Epithelial cell of esophagus (primary cell): ENCODE data around the gene ZRANB3.

Experiments used
- DNase-seq: peaks from one replicate; pipeline ENCODE4 v3.0.0; 2010; ENCODE audit warnings: low read depth
- H3K4me3 ChIP-seq: 2 replicates; pipeline ENCODE4 v1.5.1; 2011; ENCODE audit warnings: mild to moderate bottlenecking, low read length, control low read depth
- TF ChIP-seq, protein P1 (sequence below): IDR thresholded peaks from 2 replicates; pipeline ENCODE4 v1.5.1; 2011; ENCODE audit warnings: low read depth, mild to moderate bottlenecking, low read length, control low read depth, inconsistent platforms; ENCODE audit not compliant: insufficient read depth; ENCODE audit errors: missing control alignments

Gene ZRANB3

DNA sequence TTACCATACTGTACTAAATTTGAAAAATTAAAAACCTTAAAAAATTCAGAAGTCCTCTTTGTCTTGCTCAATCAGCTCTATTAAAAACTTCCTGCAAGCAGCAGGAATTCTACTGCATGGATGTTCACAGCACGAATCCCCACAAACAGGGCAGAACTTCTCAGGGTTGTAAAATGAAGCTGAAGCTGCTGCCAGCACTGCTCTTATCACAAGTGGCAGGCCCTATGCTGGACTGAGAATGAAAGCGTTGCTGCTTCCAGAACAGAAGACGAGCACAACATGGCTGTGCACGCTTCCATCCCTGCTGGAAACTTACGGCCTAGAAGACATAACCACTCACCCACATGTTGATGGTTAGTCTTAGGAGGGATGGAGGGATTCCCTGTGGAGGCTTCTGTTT lies 345.0 kb downstream of the ZRANB3 start:
- DNase-seq, result no peak
- TF ChIP-seq, protein P1, sequence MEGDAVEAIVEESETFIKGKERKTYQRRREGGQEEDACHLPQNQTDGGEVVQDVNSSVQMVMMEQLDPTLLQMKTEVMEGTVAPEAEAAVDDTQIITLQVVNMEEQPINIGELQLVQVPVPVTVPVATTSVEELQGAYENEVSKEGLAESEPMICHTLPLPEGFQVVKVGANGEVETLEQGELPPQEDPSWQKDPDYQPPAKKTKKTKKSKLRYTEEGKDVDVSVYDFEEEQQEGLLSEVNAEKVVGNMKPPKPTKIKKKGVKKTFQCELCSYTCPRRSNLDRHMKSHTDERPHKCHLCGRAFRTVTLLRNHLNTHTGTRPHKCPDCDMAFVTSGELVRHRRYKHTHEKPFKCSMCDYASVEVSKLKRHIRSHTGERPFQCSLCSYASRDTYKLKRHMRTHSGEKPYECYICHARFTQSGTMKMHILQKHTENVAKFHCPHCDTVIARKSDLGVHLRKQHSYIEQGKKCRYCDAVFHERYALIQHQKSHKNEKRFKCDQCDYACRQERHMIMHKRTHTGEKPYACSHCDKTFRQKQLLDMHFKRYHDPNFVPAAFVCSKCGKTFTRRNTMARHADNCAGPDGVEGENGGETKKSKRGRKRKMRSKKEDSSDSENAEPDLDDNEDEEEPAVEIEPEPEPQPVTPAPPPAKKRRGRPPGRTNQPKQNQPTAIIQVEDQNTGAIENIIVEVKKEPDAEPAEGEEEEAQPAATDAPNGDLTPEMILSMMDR, result no peak
- no peak overlapping the region for H3K4me3 ChIP-seq

DNA sequence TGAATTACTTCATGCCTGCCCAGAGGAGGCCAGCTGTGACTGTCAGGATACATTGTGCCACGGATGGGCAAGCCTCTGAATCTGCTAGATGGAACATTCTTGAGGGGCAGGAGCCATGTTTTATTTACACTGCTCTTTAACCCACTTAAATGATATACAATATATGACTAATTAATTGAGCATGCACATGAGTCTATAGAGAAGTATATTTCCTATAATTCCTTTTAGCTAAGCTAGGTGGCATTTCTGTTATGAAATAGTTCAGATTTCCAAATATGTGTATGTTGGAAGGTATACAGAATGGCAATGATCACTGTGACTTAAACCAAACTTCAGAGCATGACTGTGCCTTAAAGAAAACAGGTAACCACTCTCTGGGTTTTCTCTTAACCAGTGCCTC lies 347.2 kb downstream of the ZRANB3 start:
- H3K4me3 ChIP-seq, result no peak overlapping the region
- TF ChIP-seq, protein P1, result no peak
- DNase-seq, result peak; percentile 52

DNA sequence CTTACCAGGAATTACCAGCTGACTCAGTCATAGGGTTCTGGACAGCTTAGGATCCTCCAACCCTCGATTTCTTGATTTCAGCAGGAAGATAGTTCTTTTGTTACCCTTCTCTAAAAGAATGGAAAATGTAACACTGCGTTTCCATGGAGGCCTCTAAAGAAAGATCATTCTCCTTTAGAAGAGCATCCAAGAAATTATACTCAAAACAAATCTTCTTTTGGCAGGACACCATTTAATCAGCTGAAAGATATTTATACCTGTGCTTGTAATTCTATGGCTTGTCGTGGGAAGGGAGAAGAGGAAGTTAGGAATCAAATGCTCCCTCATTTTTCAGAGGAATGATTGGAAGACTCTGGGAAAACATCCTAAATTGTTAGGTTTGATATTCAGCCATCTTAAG lies 348.4 kb downstream of the ZRANB3 start:
- no peak overlapping the region for H3K4me3 ChIP-seq
- TF ChIP-seq, protein P1, result no peak
- no peak for DNase-seq

DNA sequence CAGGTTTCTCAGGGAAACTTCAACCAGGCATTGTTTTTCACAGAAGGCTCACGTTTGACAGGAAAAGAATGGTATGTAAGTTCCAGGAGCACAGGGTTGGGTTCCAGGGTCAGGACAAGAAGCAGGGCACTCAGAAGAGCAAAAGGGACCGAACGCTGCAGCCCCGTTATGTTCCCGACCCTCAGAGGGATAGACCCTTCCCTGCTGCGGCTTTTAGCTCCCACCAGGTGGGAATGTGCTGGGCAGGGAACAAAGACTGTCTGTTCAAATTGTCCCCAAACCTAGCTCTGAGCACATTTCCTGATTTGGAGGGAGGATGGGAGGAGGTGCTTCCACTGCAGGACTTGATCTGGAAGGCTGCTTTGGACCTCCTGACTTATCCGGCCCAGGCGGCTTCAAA lies 348.8 kb downstream of the ZRANB3 start:
- TF ChIP-seq, protein P1, result no peak
- H3K4me3 ChIP-seq, result no peak overlapping the region

DNA sequence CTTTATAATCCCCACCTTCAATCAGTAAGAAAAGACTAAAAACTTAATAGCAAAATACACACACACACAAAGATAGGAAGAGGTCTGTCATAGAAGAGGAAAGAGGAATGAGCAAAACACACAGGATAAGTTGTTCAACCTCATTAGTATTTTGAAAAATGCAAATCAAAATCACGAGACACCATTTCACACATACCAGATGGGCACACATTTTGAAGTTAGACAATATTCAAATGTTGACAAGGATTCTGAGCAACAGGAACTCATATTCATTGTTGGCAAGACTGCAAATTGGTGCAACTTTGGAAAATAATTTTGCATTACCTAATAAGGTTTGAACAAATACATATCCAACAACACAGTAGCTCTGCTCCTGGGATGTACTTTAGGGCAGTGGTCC lies 351.3 kb downstream of the ZRANB3 start:
- TF ChIP-seq, protein P1, result no peak
- H3K4me3 ChIP-seq, result no peak overlapping the region
- no peak for DNase-seq

More for the DNA sequence above, 348.8 kb downstream of the ZRANB3 start:
- no peak for DNase-seq

DNA sequence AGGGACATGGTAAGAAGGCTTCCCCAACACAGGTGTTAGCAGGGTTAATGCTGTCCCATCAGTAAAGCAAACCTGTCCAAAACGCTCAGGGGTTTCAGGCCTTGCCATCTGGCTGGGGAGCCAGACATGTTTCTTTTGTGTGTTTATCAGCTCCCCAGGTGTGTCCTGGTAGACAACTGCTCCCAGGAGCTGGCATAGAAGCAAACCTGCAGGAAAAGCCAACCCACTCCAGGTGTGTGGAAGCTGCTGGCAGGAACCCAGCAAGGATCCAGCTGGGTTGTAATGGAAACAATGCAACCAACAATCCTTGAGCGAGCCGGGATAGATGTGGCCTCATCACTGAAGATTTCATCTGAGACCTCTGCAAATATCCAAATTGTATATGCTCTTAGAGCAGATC lies 355.8 kb downstream of the ZRANB3 start:
- no peak overlapping the region for H3K4me3 ChIP-seq
- TF ChIP-seq, protein P1, result no peak
- no peak for DNase-seq

DNA sequence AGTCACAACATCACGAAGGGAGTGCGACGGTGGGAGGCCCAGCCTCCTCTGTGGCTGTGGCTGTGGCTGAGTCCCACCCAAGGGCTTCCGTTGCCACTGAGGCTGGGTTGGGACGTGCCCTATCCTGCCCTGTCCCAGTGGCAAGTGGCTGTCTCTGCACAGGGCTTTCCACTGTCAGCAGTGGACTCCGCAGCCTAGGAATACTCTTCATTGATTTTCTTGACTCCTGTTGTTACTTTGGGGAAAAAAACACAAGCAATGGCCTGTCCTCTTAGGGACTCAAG lies 356.3 kb downstream of the ZRANB3 start:
- TF ChIP-seq, protein P1, result no peak
- no peak for DNase-seq
- H3K4me3 ChIP-seq, result no peak overlapping the region
